Suppressor macrophage treated with lipopolysaccharide for 1 hour (primary cell): Measurements from ENCODE around the gene BABAM2.

Source experiments
- DNase-seq, 3 donors: peaks; one replicate each; pipeline ENCODE4 v3.0.0-alpha.2; 2020 to 2022

Gene BABAM2

DNA sequence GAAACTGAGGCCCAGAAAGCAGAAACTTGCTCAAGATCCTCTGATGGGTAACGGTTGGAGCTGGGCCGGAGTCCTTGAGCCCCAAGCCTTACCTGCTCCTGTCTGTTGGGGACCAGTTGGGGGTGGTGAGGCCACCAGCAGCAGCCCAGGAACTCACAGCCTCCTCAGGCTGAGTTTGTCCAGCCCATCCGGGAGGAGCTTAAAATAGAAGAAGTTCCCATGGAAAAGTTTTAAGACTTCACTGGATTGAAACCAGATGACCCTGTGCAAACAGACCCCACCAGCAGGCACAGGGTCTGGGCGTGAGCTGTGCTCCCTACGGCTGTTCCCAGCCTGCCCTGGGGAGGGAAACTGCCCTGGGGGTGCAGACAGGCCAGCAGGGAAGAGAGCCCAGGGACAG, 461.6 kb downstream of the BABAM2 start:
- DNase-seq = no peak

DNA sequence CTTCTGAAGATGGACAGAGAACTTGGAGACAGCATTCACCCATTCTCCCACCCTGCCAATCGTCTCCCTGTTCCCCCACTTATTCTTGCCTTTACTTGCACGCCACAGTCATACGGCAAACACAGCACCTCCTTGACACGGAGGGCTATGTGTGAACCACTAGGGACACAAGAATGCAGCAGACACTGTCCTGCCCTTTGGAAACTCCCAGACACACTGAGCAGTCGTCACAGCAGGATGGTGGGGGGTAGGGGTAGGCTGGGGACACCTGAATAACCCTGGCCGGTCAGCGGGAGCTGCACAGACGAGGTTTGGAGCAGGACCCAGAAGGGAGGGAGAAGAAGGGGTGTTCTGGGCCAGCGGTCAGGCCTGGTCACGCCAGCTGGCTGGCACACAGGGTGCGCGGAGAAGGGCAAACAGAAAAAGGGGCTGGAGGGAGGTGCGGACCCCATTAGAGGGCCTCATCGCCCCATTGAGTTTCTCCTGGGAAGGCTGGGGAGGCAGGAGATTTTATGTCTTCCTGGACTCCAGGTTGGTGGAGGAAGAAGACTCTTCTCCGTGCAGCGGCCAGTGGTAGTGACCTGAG, 462.2 kb downstream of the BABAM2 start:
- no peak for DNase-seq

DNA sequence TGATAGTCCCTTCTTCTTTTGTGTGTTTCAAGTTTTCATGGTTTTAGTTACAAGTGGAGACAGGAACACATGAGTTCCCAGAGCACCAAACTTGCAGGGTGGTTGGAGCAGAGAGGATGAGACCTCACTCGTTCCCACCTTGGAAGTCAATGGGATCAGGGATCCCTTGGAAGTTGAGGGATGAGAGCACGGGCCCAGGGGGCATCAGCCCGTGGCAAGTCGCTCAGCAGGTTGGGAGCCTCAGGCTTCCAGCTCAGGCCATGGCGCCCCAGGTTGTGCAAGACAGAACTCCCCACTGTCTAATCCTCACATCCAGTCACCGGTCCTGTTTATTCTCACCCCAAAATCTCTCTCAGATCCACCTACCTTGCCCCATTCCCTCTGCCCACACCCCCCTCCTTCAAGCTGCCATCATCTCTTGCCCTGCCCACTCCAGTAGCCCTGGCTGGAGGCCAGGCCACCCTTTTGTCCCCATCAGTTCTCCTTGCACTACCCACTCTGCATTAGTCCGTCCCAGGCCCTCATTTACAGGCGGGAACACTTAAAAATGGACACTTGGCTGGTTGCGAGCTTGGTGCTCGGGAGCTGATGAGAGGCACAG, 464.5 kb downstream of the BABAM2 start:
- DNase-seq = no peak

DNA sequence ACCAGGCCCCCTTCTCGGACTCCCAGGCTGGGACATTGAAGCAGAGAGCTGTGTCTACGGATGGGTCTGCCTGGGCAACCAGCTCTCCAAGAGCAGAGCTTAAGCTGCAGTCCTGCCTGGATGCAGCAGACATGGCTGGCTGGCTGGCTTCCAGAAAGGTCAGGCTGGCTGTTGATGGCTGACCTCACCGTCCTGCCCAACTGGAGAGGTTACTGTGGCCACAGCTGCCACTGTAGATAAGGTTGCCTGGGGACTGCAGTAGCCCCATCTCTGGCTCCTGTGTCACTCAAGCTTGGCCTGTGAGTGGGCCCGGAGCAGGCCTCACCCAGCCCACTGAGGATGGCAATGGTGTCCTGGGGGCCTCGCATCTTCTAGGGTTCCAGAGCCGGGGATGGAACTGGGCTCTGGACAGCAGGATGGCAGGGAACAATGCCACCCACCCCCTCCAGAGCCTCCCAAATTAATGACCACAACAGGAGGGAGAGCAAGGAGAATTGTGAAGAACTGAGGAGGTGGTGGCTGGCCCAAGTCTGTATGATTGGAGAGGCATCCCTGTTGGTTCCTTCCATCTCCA, 465.1 kb downstream of the BABAM2 start:
- no peak for DNase-seq

DNA sequence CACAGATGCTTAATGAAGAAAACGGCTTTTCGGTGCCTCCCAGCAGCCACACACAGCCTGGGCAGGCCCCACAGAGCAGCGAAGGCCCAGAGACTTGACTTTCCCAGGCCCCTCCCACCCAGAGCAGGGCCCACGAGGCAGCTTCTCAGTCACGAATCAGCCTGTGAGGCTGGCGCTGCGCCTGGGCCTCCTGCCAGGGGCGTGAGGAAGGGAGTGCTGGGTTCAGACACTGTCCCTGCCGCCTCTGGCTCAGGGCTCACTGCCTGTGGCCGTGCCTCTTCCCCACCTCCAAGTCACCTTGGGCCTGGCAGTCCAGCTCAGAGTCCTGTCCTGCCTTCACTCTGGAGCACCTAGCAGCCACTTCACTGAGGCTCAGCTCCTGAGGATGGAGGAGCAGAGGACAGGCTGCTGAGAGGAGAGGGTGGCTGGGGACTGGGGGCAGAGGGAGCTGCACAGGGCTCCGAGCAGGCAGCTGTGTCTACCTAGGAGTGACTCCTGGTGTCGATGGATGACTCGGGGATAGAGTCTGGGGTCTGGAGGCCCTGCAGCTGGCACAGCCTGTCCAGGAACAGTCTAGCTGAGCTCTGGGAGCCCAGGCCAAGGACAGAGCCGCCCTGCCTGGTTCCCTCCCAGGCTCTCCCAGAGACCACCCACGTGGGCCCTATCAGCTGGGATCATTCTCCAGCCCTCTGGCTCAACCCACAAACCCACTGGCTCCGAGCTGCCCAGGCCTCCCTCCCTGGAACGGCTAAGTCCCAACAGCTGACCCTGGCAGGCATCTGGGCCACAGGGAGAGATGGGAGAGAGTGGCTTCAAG, 465.8 kb downstream of the BABAM2 start:
- peak; percentile 81 to 88 (median 82) for DNase-seq

DNA sequence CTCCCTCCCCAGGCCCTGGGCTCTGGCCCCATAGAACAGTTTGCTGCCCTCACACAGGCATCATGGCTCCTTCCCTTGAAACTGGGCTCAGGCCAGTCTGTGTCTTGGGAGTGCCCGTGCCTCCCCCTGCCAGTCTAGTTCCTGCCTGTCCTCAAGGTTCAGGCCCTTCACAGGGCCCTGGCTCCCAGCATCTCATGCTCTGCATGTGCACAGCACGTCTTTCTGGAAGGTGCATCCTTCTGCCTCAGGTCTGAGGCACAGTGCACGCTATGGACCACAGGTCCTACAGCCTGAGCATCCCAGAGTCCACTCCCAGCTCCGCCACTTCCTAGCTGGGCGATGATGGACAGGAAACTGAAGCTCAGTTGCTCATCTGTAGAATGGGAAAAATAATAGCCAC, 466.5 kb downstream of the BABAM2 start:
- DNase-seq = no peak

DNA sequence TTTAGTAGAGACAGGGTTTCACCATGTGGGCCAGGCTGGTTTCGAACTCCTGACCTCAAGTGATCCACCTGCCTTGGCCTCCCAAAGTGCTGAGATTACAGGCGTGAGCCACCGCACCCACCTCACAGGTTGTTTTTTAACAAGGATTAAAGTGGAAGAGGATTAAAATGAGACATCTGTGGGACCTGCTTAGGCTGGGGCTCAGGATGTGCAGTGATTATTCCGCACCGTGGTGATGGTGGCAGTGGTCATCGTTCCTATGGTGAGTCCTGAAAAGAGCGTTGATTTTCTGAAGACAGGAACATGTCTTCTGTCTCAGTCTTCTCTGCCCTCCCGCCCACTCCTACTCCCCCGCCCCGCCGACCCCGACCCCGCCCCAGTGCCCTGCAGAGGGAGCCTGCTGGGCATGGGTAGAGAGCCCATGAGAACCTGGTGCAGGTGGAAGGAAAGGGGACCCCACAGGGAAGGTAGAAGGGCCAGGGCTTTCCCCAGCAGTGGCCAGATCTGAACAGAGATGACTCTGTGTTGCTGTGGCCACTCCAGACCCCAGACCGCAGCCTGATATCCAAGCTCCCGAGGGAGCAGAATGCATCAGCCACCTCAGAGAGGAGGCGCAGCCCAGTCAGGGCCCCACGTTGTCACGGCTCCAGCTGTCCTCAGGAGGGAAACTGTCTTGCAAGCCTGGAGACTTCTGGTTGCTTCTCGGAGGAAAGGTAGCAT, 467.6 kb downstream of the BABAM2 start:
- DNase-seq = no peak

DNA sequence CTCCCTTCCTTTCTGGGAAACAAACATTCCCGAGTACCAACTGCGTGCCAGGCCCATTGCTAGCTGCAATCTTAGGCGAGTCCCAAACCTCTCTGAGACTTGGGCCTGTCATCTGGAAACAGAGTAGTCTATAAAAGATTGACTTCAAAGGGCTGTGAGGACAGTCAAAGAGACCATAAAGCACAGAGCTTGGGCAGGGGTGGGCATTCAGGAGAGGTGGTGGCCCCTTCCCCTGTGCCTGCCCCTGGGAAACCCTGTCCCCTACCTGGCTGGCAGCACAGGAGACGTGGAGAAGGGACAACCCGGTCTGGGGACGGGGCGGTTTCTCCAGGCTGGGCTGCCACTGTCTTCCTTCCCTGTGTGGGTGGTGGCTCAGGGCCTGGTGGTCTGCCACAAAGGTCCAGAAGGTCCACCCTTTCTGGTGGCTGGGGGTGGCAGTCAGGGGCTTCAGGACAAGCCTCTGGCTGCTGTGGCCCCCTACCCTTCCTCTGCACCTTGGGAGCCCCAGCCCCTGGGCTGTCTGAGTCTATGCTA, 468.2 kb downstream of the BABAM2 start:
- DNase-seq = no peak

DNA sequence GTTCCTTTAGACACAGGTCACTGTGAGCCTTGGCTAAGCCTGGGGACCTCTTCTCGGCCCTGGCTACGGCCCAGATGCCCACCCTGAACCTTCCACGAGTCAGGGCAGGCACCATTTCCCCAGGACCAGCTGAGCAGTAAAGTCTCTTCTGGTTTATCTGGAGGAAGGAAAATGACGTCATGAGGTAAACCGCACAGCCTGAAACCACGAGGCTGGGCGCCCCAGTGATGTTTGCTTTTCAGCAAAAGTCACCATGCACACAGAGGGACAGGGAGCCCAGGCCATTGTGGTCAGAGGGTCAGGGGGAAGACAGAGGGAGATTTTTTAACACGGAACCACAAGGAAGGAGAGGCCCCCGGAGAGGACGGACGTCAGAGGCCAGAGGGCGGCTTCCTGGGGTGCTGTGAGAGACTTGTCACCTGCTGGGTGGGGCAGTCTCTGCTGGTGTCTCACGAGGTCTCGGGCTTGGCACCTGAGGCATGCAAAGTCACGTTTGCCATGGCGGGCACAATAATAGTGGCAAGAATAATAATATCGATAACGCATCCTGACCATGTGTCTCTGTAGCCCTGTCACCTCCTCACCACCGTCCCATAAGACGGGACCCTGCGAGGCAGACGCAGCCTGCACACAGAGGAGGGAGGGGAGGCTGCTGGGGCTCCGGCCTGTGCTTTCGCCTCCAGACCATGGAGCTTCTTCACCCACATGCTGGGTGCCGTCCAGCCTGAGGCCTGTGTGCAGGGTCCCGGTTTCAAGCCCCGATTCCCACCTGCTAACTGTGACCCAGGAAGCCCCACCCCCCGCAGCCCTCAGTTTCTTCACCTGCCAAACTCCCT, 468.9 kb downstream of the BABAM2 start:
- DNase-seq = peak; percentile 94 to 98 (median 96)

DNA sequence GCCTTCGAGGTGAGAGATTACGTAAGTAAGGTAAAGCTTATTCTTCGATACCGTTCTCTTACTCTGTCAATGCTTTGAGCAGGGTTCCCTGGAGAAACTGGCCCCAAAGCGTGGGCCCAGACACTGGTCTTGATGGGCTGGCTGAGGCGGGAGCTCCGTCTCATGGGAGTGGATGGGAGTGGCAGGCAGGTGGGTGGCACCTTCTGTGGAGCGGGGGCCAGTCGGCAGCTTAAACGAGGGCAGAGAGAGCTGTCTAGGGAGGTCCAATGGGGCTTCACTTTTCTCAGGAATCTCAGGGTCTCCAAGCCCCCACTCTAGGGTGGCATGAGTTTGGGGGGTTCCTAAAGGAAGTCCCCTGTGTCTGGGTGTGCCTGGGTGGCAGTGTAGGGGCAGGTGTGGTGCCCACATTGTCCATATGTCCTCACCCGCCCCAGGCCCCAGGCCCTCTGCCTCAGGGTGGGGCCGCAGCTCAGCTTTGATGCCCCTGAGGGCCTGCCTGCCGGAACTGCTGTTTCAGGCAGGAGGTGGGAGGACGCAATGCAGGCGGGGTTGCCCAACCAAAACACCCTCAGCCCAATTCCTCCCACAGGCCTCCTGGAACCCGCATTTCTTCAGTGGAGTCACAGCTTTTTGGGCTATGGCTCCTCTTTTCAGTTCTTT, 469.7 kb downstream of the BABAM2 start:
- peak; percentile 53 to 60 (median 55) for DNase-seq

DNA sequence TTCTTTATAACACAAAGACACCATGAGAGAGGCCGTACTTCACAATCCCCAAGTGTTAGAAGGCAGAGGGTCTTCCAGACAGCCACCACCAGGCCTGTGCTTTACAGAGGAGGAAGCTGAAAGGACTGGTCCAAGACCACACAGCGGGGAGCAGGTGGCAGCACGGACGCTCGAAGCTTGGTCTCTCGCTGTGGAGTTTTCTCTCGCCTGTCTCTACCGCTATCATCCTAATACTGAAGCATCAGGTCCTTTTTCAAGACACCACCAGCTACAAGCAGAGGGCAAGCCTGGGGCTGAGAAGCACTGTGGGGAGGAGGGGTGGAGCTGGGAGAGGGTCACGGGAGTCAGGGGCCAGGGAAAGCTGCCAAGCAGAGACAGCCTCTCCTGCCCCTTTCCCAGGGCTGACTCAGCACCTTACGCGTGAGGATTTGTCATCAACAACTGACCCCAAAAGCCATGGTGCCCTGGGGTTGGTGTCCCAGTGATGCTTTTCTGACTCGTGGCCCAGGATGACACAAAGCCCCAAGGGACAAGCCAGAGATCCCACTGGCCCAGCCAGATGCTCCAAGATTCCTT, 470.3 kb downstream of the BABAM2 start:
- DNase-seq = peak; percentile 89 to 96 (median 92)

DNA sequence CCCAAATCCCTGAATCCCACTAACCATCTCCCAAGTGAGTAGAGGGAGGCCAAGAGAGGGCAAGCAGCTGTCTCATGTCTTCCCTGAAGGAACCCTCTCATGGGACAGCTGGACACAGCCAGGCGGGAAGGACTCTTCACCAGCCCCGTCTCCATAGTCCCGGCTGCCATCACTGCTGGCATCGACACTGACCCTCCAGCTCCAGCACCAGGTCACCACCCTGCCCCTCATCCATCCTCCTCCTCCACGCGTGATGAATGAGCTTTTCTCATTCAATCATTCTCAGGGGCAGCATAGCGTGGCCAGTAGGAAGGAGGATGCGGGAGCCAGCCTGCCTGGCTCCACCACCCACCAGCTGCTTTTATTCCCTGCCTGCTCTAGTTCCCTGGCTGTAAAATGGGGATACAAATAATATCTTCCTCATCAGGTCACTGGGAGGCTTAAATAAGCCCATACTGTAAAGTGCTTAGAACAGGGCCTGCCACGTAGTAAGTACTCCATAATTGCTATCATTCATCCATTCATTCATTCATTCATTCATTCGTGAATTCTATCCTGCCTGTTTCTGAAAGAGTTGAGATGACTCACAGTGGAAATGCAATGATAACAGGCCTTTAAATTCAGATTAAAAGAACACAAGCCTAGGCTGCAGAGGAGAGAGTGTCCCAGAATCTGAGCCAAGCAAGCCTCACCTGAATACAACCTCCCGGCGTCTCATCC, 471.6 kb downstream of the BABAM2 start:
- no peak for DNase-seq

DNA sequence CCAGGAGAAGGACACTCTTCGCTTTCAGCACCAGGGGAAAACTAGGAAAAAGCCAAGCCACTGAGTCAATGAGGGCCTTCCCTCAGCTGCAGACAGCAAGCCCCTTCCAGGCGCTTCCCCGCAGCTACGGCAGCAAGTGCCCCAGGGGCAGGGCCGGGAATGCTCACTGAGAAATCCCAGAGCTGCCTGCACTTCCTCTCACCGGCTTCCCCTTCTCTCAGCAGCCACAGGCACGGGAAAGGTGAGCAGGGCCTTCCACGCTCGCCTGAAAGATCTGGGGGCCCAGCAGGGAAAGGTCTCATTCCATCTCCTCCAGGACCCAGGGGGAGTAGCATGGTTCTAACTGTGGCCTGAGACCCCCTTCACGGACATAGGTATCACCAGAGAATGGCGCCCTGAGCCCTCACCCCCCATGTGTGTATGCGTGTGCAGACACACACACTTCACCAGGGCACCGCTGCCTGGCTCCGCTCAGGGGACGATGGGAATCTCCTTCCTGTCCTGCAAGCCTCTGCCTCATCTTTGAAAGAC, 472.5 kb downstream of the BABAM2 start:
- DNase-seq = peak in 1 of 3 donors; percentile 42

DNA sequence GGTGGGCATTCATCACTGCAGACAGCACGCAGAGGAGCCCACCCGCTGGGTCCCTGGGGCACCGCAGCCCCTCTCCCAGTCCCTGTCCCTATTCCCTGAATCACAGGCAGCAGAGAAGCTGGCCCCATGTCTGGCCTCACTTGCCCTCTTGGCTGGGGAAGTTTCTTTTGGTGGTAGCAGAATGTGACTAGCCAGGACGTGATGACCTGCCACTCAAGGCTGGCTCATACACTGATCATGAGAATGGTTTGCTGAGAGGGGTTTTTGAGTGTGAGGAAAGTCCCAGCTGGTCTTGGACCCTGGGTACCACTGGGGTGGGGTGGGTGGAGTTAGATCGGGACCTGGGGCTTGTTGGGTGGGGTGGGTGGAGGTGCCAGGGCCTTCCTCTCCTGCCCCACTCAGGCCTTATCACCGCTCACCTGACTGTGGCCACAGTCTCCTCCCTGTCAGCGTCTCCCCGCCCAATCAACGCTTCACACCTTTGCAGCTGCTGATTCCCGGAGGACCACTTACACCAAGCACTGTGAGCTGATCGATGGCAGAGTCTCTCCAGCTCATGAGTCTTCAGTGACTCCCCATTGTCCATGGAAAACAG, 473.3 kb downstream of the BABAM2 start:
- DNase-seq = peak; percentile 79 to 87 (median 81)

DNA sequence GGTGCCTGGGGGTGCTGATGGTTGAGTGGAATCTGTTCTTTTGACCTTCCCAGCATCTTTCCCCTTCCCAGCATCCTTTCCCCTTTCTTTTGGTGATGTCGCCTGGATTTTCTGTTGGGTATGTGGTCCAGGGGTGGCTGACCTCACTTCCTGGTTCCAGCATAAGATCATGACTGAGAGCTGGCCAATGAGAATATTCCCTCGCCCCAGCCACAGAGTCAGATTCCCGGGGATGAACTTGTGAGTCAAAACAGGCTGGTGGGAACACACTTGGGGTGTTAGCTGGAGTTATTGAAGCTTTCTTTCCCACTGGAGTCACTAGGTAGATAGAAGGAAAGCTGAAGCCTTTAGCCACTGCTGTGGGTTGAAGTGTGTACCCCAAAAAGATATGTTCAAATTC, 474.1 kb downstream of the BABAM2 start:
- peak; percentile 76 to 84 (median 83) for DNase-seq

DNA sequence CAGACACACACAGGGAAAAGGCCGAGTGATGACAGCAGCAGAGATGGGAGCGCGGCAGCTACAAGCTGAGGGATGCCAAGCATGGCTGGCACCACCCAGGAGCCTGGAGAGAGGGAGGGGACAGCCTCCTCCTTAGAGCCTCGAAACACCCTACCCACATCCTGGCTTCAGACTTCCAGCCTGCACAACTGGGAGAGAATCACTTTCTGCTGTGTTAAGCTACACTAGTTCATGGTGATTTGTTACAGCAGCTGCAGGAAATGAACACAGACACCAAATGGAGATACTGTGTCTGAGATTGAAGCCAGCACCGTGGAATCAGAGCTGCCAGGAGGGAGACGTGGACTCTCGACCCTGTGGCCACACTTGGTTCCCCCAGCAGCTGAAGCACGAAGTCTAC, 474.6 kb downstream of the BABAM2 start:
- no peak for DNase-seq

DNA sequence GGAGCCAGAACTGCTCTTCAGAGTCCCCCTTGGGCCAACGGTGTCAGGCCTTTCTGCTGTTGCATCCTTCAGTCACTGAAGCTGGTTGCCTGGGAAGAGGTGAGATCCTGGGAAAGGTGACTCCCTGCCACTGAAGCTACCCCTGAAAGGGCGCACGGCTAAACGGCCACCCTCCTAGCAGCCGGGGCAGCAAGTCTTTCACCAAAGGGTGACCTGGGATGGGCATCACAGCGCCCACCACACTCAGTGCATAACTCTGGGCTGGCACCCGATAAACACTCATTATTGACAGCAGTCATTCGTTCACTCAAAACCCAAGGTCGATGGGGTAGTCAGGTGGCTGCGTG, 475.6 kb downstream of the BABAM2 start:
- no peak for DNase-seq

DNA sequence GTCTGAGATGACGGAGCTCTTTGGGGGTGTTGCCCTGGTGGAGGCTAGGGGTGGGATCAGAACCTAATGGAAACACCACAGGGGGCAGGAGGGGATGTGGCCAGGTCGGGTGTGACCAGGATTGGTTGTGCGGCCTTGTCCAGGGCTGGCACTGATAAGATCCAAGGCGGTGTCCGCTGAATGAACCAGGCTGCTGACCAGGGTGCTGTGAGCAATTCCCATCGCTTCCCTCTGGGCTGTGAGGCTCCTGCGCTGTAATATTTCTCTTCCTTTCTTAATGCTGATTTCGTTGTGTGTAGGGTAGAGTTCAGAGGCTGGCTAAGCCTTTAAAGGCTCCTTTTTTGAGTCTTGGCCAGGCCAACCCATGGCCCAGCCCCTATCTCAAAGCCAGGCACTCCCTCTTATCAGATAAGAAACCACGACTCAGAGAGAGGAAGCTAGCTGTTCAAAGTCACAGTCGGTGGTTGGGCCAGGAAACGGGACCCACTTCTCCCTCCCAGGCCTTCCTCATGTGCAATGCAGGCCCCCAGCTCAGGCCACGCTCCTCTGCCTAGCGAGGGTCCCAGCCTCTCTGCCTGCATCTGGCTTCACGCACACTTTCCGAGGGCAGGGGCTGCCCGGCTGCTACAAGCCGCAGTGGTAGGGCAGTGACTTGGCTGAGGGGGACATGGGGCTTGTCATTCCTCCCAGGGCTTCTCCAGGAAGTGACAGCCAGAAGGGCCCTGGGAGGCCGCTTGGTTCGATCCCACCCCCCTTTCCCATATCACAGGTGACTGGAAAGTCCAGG, 476.2 kb downstream of the BABAM2 start:
- peak; percentile 49 to 58 (median 49) for DNase-seq
